ENCODE measurements around the gene CHRDL2. TPM values are rescaled to one million over a fixed set of nuclear protein-coding genes. Genes with fewer than 3 reads are reported as not detected.

Gene CHRDL2
- polyA plus RNA-seq, 4 donors: 0.27 to 8.0 (median 2.5) TPM

- Histone ChIP-seq H3K9me3 (ENCODE audit: control insufficient read depth in 2 of 2, insufficient read depth in 1 of 2, low read depth in 1 of 2, low read length in 1 of 2) (peaks cover 0 to 4% of the 10 kb centered on the region in 2 donors), H3K27ac (ENCODE audit: low read depth in 1 of 3, low read length in 2 of 3) (no peak overlapping the region), H3K4me1 (ENCODE audit: control insufficient read depth in 3 of 3, insufficient read depth in 2 of 3, low read depth in 1 of 3, low read length in 2 of 3) (peaks cover 0 to 4% (median 0%) of the 10 kb centered on the region in 3 donors), H3K36me3 (ENCODE audit: control insufficient read depth in 3 of 3, insufficient read depth in 2 of 3, low read depth in 1 of 3, low read length in 3 of 3) (no peaks in the 10 kb centered on the region), H3K4me3 (ENCODE audit: low read depth in 1 of 3, low read length in 3 of 3) (peak overlapping the region in 1 of 3 donors; percentile 38), H3K27me3 (ENCODE audit: control insufficient read depth in 3 of 3, insufficient read depth in 3 of 3, low read length in 3 of 3) (peaks cover 0 to 14% (median 2%) of the 10 kb centered on the region in 3 donors)
- 83 to 86% (median 84%) methylated on average over 14 of the region's 14 CpGs for WGBS, 3 donors
- FAIRE-seq (no peak), DNase-seq (no peak)
Observed at GRCh38 chr11:74682731-74683278, 48.4 kb downstream of the CHRDL2 start.

GRCh38 chr11:74681686-74682651, 49.3 kb downstream of the CHRDL2 start:
- Histone ChIP-seq H3K27ac (ENCODE audit: low read depth in 1 of 3, low read length in 2 of 3) (no peak overlapping the region), H3K36me3 (ENCODE audit: control insufficient read depth in 3 of 3, insufficient read depth in 2 of 3, low read depth in 1 of 3, low read length in 3 of 3) (no peaks in the 10 kb centered on the region), H3K4me3 (ENCODE audit: low read depth in 1 of 3, low read length in 3 of 3) (no peak overlapping the region), H3K27me3 (ENCODE audit: control insufficient read depth in 3 of 3, insufficient read depth in 3 of 3, low read length in 3 of 3) (peaks cover 0 to 14% (median 2%) of the 10 kb centered on the region in 3 donors), H3K4me1 (ENCODE audit: control insufficient read depth in 3 of 3, insufficient read depth in 2 of 3, low read depth in 1 of 3, low read length in 2 of 3) (peaks cover 0 to 4% (median 0%) of the 10 kb centered on the region in 3 donors), H3K9me3 (ENCODE audit: control insufficient read depth in 2 of 2, insufficient read depth in 1 of 2, low read depth in 1 of 2, low read length in 1 of 2) (peaks cover 0 to 4% of the 10 kb centered on the region in 2 donors)
- 78 to 90% (median 83%) methylated on average over 12 of the region's 12 CpGs for WGBS, 3 donors
- FAIRE-seq: no peak
- no peak for DNase-seq

- DNase-seq (no peak), FAIRE-seq (no peak)
- no peaks in the 10 kb centered on the region for H3K9me3 ChIP-seq (ENCODE audit: control insufficient read depth in 2 of 2, insufficient read depth in 1 of 2, low read depth in 1 of 2, low read length in 1 of 2)
- peaks cover 0 to 14% (median 2%) of the 10 kb centered on the region in 3 donors for H3K27me3 ChIP-seq (ENCODE audit: control insufficient read depth in 3 of 3, insufficient read depth in 3 of 3, low read length in 3 of 3)
- no peak overlapping the region for H3K27ac ChIP-seq (ENCODE audit: low read depth in 1 of 3, low read length in 2 of 3)
- peaks cover 0 to 4% (median 0%) of the 10 kb centered on the region in 3 donors for H3K4me1 ChIP-seq (ENCODE audit: control insufficient read depth in 3 of 3, insufficient read depth in 2 of 3, low read depth in 1 of 3, low read length in 2 of 3)
- no peak overlapping the region for H3K4me3 ChIP-seq (ENCODE audit: low read depth in 1 of 3, low read length in 3 of 3)
- H3K36me3 ChIP-seq (ENCODE audit: control insufficient read depth in 3 of 3, insufficient read depth in 2 of 3, low read depth in 1 of 3, low read length in 3 of 3): no peaks in the 10 kb centered on the region
- WGBS, 3 donors: 88 to 90% (median 90%) methylated on average over 18 of the region's 18 CpGs
Observed at GRCh38 chr11:74680703-74681531, 50.3 kb downstream of the CHRDL2 start.

GRCh38 chr11:74680035-74680671, 51.1 kb downstream of the CHRDL2 start:
- 79 to 93% (median 83%) methylated on average over 9 of the region's 9 CpGs for WGBS, 3 donors
- H3K27ac ChIP-seq (ENCODE audit: low read depth in 1 of 3, low read length in 2 of 3): no peak overlapping the region
- H3K4me1 ChIP-seq (ENCODE audit: control insufficient read depth in 3 of 3, insufficient read depth in 2 of 3, low read depth in 1 of 3, low read length in 2 of 3): peaks cover 0 to 4% (median 0%) of the 10 kb centered on the region in 3 donors
- DNase-seq (no peak), FAIRE-seq (no peak)
- peaks cover 0 to 14% (median 2%) of the 10 kb centered on the region in 3 donors for H3K27me3 ChIP-seq (ENCODE audit: control insufficient read depth in 3 of 3, insufficient read depth in 3 of 3, low read length in 3 of 3)
- no peaks in the 10 kb centered on the region for H3K9me3 ChIP-seq (ENCODE audit: control insufficient read depth in 2 of 2, insufficient read depth in 1 of 2, low read depth in 1 of 2, low read length in 1 of 2)
- H3K36me3 ChIP-seq (ENCODE audit: control insufficient read depth in 3 of 3, insufficient read depth in 2 of 3, low read depth in 1 of 3, low read length in 3 of 3): no peaks in the 10 kb centered on the region
- H3K4me3 ChIP-seq (ENCODE audit: low read depth in 1 of 3, low read length in 3 of 3): no peak overlapping the region

- no peak overlapping the region for H3K27ac ChIP-seq (ENCODE audit: low read depth in 1 of 3, low read length in 2 of 3)
- DNase-seq (no peak), FAIRE-seq (no peak)
- WGBS, 3 donors: 84 to 93% (median 91%) methylated on average over 3 of the region's 3 CpGs
- H3K9me3 ChIP-seq (ENCODE audit: control insufficient read depth in 2 of 2, insufficient read depth in 1 of 2, low read depth in 1 of 2, low read length in 1 of 2): no peaks in the 10 kb centered on the region
- peaks cover 0 to 4% (median 0%) of the 10 kb centered on the region in 3 donors for H3K4me1 ChIP-seq (ENCODE audit: control insufficient read depth in 3 of 3, insufficient read depth in 2 of 3, low read depth in 1 of 3, low read length in 2 of 3)
- no peak overlapping the region for H3K4me3 ChIP-seq (ENCODE audit: low read depth in 1 of 3, low read length in 3 of 3)
- no peaks in the 10 kb centered on the region for H3K36me3 ChIP-seq (ENCODE audit: control insufficient read depth in 3 of 3, insufficient read depth in 2 of 3, low read depth in 1 of 3, low read length in 3 of 3)
- peaks cover 0 to 14% (median 2%) of the 10 kb centered on the region in 3 donors for H3K27me3 ChIP-seq (ENCODE audit: control insufficient read depth in 3 of 3, insufficient read depth in 3 of 3, low read length in 3 of 3)
Observed at GRCh38 chr11:74679513-74679865, 51.7 kb downstream of the CHRDL2 start.

- WGBS, 3 donors: 79 to 82% (median 79%) methylated on average over 13 of the region's 13 CpGs
- Histone ChIP-seq H3K27ac (ENCODE audit: low read depth in 1 of 3, low read length in 2 of 3) (no peak overlapping the region), H3K36me3 (ENCODE audit: control insufficient read depth in 3 of 3, insufficient read depth in 2 of 3, low read depth in 1 of 3, low read length in 3 of 3) (no peaks in the 10 kb centered on the region), H3K9me3 (ENCODE audit: control insufficient read depth in 2 of 2, insufficient read depth in 1 of 2, low read depth in 1 of 2, low read length in 1 of 2) (no peaks in the 10 kb centered on the region), H3K4me3 (ENCODE audit: low read depth in 1 of 3, low read length in 3 of 3) (no peak overlapping the region), H3K4me1 (ENCODE audit: control insufficient read depth in 3 of 3, insufficient read depth in 2 of 3, low read depth in 1 of 3, low read length in 2 of 3) (peaks cover 0 to 3% (median 0%) of the 10 kb centered on the region in 3 donors), H3K27me3 (ENCODE audit: control insufficient read depth in 3 of 3, insufficient read depth in 3 of 3, low read length in 3 of 3) (peaks cover 0 to 10% (median 2%) of the 10 kb centered on the region in 3 donors)
- no peak for DNase-seq
- no peak for FAIRE-seq
Observed at GRCh38 chr11:74678591-74679512, 52.4 kb downstream of the CHRDL2 start.

- no peak overlapping the region for H3K27ac ChIP-seq (ENCODE audit: low read depth in 1 of 3, low read length in 2 of 3)
- H3K27me3 ChIP-seq (ENCODE audit: control insufficient read depth in 3 of 3, insufficient read depth in 3 of 3, low read length in 3 of 3): peaks cover 0 to 6% (median 0%) of the 10 kb centered on the region in 3 donors
- H3K4me1 ChIP-seq (ENCODE audit: control insufficient read depth in 3 of 3, insufficient read depth in 2 of 3, low read depth in 1 of 3, low read length in 2 of 3): no peaks in the 10 kb centered on the region
- no peaks in the 10 kb centered on the region for H3K36me3 ChIP-seq (ENCODE audit: control insufficient read depth in 3 of 3, insufficient read depth in 2 of 3, low read depth in 1 of 3, low read length in 3 of 3)
- no peak for DNase-seq
- H3K4me3 ChIP-seq (ENCODE audit: low read depth in 1 of 3, low read length in 3 of 3): no peak overlapping the region
- FAIRE-seq: no peak
- no peaks in the 10 kb centered on the region for H3K9me3 ChIP-seq (ENCODE audit: control insufficient read depth in 2 of 2, insufficient read depth in 1 of 2, low read depth in 1 of 2, low read length in 1 of 2)
- WGBS, 3 donors: 90 to 92% (median 91%) methylated on average over 5 of the region's 5 CpGs
Observed at GRCh38 chr11:74678041-74678440, 53.2 kb downstream of the CHRDL2 start.
